GM21619 (cell line): ENCODE results near the gene GRK1.

Experiments used
- ATAC-seq: cut with Tn5 transposase; IDR thresholded peaks from one replicate; pipeline ENCODE4 v1.9.1; 2021; ENCODE audit not compliant: unreplicated experiment

GRK1 gene

DNA sequence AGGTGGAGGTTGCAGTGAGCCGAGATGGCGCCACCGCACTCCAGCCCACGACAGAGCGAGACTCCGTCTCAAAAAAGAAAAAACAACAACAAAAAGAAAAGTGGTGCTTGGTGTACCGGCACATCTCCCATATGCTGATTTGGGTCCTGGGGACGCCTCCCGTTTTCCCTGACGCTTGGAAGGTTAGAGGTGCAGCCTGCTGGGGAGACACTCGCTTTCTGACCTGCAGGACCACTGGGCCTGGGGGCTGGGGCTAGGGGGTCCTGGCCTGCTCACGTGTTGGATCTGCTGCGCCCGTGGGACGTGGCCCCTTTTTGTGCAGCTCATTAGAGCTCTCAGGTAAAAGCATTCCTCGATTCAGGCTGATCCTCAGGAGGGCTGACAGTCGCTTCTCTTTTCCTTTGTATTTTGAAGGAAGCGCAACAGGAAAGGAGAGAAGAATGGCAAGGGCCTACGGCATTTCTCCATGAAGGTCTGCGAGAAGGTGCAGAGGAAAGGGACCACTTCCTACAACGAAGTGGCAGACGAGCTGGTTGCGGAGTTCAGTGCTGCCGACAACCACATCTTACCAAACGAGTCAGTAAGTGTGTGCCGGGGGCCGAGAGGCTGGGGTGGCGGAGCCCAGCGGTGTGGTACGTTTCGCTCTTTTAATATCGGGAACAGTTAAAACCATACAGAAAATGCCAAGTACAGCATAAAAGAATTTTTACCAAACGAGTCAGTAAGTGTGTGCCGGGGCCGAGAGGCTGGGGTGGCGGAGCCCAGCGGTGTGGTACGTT is 34.1 kb upstream of the GRK1 start:
- ATAC-seq = no peak

DNA sequence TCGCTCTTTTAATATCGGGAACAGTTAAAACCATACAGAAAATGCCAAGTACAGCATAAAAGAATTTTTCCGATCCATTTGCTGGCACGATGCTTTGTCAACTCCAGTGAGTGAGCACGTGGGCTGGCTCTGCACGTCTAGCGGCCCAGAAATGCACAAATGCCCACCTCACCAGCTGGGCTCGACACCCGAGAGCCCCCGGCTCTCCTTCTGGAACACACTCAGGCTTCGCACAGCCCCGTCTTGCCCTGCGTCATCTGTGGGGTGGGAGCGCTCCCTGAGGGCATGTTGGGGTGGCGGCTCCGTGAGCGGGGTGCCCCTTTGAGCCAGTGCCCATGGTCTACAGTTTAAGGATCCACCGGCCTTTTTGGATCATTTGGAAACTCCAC is 33.5 kb upstream of the GRK1 start:
- no peak for ATAC-seq

DNA sequence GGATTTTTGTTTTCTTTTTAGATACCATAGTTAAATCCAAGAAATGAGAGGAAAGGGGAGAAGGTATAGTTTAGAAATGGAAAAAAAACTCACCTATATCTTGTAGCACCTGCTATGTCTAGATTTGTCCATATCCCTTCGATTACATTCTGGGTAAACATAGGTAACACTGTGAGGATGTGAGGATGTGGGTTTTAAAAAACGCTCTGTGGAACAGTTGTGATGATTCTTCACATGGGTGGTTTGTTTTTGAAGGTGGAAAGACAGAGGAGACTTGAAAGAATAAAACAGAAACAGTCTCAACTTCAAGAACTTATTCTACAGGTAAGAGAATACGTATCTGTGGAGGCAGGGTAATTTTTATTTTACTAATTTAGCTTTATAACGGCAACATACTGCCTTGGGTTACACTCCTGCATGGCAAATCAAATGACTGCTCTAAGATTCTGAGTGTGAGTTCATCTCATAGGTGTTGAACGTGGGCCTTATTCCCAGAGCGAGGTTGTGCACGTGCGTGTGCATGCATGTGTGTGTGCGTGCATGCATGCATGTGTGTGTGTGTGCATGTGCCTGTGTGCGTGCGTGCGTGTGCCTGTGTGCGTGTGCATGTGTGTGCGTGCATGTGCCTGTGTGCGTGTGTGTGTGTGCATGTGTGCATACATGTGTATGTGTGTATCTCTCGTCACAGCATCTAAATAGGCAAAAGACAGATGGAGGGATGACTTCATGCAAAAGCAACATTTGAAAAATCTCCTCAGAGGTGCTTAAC is 32.6 kb upstream of the GRK1 start:
- ATAC-seq = no peak

DNA sequence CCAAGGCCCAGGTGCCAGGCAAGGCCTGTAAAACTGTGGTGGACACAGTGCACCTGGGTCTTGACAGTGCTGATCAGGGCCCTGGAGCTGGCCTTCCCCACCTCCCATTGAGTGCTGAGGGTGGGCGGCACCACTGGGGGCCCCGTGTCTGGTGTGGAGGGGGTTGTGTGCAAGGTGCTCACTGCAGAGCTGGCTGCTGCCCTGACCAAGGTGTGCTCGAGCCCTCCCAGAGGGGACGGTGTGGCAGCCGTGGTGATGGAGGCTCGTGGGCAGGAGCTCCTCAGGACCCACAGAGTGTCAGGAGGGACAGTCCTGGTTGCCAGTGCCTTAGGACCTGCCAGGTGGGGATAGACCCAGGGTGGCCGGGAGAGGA is 32.0 kb upstream of the GRK1 start:
- ATAC-seq = no peak

DNA sequence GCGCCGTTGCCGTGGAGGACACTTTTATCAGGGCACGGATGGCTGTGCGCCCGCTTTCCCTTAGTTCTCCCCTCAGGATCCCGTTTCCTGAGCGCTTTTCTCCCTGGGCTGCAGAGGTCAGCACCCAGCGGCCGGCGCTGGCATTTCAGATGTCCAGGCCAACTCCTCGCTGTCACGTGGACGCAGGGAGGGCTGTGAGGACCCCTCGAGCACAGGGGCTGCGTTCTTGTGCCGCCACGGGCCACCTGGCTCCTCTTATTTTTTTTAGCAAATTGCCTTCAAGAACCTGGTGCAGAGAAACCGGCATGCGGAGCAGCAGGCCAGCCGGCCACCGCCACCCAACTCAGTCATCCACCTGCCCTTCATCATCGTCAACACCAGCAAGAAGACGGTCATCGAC is 31.3 kb upstream of the GRK1 start:
- ATAC-seq = no peak

DNA sequence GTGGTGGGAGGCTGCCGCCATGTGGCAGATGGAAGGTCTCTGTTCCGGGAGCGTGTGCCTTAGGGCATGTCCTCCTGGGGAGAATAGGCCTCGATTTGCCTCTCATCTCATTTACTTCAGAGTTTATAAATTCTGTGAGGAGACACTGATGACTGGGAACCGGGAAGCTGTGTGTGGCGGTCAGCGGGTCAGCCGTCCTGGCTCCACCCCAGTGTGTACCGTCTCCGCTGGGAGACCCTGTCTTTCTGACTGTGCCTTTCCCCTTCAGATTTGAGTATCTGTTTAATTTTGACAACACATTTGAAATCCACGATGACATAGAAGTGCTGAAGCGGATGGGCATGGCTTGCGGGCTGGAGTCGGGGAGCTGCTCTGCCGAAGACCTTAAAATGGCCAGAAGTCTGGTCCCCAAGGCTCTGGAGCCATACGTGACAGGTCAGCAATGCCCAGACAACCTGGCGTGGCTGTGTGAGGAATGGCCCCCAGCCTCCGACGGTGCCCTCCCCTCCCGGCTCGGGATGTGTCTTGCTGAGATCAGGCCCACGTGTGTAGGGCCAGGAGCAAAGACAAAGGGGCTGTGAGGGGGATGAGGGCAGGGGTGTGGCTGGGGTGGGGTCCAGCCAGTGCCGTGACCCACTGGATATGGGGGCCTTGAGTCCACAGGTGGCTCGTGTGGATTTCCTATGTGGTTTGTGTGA is 30.6 kb upstream of the GRK1 start:
- no peak for ATAC-seq

DNA sequence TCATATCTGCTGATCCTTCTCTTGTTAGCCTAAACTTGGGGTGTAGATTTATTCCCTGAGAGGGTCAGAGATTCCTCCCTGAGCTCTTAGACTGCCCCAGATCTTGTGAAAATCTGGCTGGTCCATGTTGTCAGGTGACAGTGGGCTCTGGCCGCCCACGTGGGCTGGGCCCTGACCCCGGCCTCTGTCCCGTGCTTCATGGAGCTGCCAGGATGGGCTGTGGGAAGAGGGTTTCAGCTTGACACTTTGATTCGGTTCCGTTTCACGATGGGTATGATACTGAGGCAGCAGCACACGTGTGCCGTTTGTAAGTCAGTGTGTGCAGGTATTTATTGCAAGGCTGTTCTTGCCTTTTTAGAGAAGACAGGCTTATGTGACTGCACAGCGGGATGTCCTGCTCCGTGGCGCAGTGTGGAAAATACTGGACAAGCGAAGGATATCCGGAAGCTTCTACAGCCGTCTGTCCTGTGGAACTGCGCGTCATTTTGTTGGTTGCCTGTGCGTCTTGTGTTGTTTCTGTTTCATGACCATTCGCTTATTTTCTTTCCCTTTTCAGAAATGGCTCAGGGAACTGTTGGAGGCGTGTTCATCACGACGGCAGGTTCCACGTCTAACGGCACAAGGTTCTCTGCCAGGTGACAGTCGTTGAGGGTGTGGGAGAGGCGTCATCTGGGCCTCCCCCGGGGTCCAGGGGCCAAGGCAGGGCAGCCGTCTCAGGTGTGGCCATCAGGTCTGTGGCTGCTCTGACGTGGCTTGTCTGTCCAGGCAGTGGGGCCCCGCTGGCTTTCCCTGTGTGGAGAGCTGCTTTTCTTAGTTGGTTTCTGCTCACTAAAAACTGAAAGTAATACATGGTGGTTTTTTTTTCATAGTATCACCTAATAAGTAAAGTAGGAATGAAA is 29.5 kb upstream of the GRK1 start:
- ATAC-seq = no peak

DNA sequence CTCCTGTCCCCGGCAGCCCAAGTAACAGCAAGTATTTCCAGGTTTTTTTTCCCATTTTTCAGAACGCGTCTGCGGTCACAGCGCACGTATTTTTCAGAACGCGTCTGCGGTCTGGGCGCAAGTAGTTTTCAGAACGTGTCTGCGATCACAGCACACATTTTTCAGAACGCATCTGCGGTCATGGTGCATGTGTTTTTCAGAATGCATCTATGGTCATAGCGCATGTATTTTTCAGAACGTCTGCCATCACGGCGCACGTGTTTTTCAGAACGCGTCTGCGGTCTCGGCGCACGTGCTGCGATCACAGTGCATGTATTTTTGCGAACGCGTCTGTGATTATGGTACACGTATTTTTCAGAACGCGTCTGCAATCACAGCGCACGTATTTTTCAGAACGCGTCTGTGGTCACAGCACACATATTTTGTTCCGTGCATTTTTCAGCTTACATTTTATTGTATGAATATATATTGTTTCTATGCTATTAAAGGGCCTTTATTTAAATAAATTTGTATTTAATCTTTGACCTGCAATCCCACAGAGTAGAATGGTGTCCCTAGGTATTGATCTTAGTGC is 28.8 kb upstream of the GRK1 start:
- ATAC-seq = no peak

DNA sequence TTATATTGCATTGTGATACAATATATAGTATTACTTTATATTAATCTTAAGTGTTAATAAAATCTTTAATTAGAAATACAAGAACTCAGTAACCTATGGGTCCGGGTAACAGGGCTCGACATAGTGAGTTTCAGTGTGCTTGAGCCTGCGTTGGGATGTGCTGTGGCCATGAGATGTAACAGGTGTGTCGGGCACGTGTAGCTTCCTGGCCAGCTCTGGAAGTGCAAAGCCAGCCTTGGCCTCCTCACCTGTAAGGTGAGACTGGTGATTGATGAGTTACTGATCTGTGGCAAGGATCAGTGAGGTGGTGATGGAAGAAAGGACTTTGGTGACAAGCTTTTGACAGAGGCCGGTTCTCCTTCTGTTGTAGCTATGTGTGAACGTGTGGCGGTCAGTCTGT is 28.2 kb upstream of the GRK1 start:
- ATAC-seq = no peak

DNA sequence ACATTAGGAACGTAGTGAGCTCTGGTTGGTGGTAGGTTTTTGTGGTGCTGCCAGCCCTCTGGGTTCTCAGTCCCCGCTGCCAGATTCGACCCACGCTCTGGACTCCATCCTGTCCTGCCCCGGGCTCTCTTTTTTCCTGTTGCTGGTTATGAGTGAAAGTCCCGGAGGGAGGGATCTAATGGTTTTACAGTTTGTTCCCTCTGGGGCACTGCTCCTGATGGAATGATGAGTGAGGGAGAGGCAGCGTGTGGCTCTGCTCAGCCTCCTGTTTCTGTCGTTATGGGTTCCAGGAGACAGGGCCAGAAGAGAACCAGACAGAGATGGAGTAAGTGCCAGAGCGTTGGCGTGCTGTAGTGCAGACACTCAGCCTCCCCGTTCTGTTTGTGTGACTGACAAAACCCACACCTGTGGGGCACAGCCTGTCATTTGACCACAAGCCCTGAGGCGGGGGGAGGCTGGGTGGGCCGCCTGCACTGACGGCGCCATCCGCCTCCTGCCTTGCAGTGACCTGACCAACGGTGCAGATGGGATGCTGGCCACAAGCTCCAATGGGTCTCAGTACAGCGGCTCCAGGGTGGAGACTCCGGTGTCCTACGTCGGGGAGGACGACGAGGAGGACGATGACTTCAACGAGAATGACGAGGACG is 27.3 kb upstream of the GRK1 start:
- no peak for ATAC-seq

DNA sequence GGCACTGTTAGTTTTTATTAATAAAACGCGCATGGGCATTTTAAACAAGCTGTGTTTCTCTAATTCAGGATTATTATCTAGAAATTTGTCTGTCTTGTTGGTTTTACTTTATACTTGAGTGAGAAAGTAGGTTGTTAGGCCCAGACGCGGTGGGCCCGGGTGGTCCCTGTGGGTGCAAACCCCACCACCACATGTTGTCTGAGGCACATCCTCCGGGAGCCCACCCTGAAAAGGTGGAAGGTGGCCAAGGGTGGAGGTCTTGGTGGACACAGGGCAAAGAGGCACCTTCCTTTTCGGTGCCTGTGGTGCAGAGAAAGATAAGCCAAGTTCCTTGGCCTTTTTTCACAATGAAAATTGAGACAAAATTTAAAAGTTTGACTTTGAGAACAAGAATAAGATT is 25.6 kb upstream of the GRK1 start:
- ATAC-seq = no peak

DNA sequence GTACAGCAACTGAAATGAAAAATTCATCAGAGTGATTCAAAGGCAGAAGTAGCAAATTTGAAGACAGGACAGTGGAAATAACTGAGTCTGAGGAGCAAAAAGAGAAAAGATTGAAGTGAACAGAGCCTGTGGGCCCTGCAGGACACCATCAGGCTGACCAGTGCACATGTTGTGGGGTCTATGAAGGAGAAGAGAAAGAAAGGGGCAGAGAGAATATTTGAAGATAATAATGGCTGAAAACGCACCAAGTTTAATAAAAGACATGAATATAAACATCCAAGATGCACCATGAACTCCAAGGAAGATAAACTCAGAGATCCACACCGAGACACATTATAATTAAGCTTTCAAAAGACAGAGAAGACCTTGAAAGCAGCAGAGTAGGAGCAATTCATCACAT is 24.5 kb upstream of the GRK1 start:
- no peak for ATAC-seq

DNA sequence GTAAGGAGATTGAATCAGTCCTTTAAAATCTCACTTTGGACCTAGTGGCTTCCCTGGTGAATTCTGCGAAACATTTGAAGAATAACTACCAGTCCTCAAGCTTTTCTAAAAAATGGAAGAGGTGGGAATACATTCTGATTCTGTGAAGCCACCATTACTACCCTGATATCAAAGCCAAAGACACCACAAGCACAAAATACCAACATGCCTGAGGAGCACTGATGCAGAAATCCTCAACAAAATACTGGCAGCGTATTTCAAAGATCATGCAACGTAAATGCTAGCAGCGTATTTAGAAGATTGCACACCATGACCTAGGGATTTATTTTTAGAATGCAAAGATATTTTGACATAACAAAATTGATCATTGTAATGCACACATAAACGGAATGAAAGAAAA is 23.4 kb upstream of the GRK1 start:
- no peak for ATAC-seq

DNA sequence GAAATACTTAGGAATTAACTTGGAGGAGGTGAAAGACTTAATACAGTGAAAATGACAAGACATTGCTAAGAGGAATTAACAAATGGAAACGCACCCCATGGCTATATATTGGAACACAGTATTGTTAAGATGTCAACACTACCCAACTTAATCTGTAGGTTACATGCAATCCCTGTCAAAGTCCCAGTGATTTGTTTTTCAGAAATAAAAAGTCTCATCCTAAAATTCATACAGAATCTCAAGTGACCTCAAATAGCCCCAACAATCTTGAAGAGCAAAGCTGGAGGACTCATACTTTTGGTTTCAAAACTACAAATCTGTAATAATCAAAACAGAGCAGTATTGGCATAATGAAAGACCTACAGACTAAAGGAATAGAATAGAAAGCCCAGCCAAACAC is 22.2 kb upstream of the GRK1 start:
- ATAC-seq = no peak

DNA sequence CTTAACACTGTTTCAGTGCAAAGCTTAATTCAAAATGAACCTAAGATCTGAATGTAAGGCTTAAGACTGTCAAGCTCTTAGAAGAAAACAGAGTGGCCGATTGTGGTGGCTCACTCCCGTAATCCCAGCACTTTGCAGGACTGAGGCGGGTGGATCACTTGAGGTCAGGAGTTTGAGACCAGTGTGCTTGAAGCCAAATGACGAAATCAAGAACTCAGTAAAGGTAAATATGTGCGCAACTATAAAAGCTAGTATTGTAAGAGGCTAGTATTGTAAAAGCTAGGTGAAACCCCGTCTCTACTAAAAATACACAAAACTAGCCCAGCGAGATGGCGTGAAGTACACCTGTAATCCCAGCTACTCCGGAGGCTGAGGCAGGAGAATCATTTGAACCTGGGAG is 21.7 kb upstream of the GRK1 start:
- ATAC-seq = no peak

DNA sequence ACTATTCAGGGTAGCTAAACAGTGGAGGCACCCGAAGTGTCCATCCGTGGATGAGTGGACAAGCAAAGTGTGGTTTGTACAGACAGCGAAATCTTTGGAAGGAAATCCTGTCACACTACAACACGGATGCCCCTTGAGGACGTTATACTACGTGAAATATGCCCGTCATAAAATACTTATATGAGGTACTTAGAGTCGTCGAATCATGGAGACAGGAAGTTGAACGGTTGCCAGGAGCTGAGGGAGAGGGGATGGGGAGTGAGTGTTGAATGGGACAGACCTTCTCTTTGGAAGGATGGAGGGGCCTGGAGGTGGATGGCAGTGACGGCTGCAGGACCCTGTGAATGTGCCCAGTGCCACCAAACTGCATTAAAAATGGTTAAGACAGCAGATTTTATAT is 20.6 kb upstream of the GRK1 start:
- ATAC-seq = no peak

DNA sequence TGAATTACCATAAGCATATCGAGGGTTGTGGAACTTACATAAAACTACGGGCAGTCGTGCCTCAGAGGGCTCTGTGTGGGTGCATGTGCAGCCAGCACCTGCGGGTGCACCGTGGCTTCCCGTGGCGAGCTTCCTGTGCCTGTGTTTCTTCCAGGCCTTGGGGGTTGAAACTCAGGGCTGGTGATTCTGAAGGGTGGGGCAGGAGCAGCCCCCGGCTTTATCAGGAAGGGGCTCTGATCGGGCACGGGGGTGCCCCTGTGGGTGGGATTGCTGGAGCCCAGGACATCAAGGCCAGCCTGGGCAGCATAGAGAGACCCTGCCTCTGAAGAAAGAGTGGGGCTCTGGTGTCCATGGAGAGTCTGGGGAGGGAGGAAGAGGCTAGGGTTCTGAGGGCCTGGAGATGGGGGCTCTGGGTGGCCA is 20.1 kb upstream of the GRK1 start:
- ATAC-seq = no peak

DNA sequence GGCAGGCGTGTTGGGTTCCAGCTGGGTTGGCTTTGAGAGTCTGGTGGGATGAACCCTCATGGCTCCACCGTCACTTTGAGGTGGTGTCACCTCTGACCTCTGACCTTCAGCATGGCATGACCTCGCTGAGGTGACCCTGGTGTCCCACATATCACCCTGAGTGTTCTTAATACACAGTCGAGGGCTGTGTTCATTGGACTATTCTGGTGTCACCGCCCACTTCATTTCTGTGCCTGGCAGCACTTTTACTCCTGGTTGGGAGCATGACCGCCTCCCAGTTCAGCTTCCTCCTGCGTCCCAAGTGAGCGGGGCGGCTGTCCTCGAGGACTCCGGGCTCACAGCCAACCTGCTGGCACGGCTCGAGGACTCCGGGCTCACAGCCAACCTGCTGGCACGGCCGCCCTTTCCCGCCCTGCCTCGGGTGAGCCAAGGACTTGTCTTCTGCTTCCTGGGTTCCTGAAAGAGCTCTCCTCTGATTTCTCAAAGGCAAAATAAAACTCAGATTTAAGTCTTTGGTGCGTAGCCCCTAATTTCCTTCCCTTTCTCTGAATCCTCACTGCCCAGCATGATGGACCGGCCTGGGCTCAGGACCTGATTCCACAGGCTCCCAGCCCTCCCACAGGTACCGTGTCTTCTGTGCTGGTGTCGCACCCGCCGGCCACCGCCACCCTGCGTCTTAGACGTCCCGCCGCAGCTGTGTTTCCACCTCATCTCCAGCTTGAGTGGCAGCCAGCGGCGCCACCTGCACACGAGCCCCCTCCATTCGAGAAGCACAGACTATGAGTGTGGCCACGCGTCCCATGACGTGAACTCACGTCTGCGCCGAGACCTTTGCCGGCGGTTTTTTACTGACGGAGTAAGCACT is 19.4 kb upstream of the GRK1 start:
- ATAC-seq = no peak

DNA sequence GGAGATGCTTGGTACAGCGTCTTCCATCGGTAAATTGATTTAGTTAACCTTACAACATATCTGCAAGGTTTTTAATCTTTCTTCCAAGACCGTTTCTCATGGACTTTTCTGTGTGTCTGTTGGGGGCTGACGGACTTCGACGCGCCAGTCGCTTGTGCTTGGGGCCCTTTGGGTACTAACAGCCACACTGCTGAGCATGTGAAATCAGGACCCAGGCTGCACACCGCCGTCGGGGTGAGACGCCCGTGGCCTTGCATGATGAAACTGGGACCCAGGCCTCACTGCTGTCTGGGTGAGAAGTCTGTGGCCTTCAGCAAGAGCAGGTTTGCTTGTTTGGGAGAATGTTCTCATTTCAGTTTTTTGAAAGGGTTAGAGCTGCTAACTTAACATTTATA is 18.8 kb upstream of the GRK1 start:
- no peak for ATAC-seq
